Measurements from ENCODE around the gene EFNB1.

Gene EFNB1

DNA sequence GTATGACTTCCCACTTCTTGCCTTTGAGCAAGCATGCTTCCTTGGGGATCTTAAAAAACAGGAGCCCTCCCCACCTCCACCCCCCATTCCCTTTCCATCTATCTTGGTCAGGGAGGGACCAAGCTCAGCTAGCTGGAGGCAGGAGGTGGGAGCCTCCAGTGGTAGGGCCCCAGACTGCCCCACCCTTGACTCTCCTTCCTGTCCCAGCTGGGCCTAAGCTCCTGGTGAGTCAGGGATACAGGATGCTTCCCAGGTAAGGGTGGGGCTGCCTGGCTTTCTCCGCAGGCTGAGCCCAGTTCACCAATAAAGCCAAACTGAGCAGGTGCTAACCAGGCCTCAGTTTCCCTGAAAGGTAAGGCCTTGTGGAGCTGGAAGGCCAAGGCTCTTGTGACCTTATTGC, 15.2 kb downstream of the EFNB1 start:
- no peak for DNase-seq (ENCODE audit: low read depth in 2 of 2)

DNA sequence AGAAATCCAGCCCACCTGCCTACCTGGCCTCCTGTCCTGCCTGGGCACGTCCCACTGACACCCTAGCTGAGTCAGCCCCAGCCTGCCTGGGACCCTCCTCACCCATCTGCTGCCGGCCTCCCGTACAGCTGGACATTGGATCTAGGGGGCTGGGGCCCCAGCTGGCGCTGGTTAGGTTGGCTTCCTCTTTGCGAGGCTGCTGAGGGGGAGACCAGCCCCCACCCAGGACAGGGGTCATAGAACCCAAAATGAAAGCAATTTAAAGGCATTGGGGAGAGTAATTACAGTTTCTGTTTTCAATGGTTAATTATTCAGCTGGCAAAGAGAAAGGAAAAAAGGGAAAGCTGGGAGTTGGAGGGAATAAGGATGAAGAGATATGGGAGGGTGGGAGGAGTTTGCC, 15.8 kb downstream of the EFNB1 start:
- no peak for DNase-seq (ENCODE audit: low read depth in 2 of 2)

DNA sequence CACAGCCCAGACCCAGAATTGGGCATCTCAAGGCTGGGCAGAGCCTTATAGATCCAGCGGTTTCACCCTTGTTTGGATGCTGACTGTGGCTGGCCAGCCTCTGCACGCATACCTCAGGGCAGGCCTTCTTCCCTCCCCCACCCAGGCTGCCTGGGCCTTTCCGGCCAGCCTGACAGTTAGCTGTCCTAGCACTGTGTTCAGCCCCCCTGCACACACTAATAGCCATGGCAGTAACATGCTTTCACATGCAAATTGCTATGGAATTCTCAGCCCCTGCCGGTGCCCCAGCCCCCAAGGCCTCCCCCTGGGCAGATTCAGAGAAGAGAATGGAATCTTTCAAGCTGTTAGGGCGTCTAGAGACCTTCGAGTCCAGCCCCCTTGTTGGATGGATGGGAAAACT, 17.7 kb downstream of the EFNB1 start:
- DNase-seq (ENCODE audit: low read depth in 2 of 2): no peak

DNA sequence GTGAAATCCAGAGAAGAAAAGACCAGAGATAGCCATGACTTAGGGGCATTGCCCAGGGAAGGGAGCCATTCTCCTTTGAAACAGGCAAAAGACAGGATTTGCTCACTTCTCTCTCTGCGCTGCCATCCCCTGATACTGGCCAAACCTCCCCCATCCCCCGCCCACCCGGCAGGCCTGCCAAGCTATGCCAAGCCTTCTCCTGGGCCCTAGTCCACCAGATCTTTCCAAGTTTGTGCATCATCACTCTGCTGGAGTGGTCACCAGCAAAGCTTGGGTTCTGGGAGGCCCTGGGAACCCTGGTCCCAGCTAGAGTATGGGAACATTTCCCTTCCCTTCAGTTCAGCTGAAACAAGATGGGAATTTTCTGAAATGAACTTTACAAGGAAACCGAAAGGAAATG, 18.4 kb downstream of the EFNB1 start:
- no peak for DNase-seq (ENCODE audit: low read depth in 2 of 2)

DNA sequence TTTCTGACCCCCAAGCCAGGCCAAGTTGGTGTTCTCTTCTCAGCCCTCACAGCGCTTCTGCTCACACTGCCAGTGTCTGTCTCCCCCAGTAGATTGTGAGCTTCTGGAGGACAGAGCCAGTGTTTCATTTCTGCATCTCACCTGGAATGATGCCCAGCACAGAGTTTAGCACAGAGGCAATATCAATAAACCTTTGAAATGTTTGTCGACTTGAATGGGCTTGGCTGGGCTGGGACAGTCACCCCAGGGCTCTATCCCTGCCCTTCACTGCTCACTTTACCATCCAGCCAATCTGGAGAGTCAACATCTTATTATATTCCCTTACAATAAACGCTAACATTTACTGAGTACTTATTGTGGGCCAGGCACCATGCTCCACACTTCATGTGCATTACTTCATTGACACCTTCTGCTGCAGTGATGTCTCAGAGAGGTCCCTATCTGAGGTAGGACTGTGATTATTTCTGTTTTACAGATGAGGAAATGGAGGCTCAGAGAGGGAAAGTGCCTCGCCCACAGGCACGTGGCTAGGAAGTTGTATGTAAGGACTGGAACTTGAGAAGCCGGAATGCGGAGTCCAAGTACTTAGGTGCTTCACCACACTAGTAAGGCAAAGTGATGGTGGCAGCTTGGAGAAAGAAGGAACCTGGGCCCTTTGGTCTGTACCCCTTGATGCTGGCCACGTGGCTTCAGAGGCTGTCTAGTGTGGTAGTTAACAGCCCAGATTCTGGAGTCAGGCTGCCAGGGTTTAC, 19.5 kb downstream of the EFNB1 start:
- no peak for DNase-seq (ENCODE audit: low read depth in 2 of 2)

DNA sequence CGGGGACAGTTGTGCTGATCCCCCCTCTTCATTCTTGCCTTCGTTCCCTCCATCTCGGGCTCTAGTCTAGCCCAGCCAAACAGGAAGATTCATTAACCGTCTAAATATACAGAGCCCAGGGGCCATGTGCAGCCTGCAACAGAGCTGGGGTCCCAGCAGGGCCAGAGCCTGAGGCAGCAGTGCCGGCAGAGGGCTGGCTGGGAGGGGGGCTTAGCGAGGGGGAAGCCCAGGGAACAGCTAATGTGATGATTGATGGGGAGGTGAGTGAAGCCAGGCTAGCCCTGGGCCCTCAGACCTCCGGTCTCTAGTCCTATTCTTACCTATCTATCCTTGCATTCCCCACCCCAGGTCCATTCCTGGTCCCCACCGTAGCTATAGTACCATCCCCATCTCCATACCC, 22.3 kb downstream of the EFNB1 start:
- DNase-seq (ENCODE audit: low read depth in 2 of 2): no peak

DNA sequence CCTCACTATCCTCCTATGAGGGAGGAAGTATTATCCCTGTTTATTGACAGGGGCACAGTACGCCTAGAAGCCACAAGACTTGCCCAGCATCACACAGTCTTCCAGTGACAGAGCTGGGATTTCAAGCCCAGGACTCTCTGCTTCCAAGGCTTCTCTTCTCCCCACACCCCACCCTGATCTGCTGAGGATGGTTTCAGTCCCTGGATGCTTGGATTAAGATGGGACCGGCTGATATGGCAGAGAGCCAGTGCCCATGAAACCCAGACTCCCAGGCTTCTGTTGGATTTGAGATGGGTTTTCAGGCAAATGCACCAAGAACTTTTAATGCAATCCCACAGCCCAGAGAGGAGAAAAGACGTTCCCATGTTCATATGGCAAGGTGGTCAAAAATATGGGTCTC, 23.2 kb downstream of the EFNB1 start:
- DNase-seq (ENCODE audit: low read depth in 2 of 2): no peak

DNA sequence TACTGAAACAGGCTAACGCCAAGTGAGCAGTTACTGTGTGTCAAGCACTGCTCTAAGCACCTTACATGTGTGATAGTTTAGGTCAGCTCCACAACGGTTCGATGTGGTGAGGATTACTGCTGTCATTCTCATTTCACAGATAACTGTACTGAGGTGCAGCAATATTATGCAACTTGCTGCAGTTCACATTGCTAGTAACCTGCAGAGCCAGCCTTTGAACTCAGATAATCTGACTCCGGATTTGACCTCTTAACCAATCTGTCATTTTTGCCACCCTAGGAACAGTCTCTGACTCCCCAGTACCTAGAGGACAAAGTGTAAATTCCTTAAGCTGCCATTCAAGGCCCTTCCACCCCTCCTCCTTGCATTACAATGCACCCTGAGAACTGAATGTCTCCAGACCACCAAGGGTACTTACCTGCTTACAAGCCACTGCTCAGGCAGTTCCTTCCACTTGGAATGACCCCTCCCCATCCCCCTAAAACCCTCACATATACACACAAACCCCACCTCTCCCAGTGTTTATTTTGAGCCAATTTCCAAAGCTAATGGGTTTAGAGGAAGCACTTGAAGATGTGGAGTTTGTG, 24.9 kb downstream of the EFNB1 start:
- no peak for DNase-seq (ENCODE audit: low read depth in 2 of 2)

DNA sequence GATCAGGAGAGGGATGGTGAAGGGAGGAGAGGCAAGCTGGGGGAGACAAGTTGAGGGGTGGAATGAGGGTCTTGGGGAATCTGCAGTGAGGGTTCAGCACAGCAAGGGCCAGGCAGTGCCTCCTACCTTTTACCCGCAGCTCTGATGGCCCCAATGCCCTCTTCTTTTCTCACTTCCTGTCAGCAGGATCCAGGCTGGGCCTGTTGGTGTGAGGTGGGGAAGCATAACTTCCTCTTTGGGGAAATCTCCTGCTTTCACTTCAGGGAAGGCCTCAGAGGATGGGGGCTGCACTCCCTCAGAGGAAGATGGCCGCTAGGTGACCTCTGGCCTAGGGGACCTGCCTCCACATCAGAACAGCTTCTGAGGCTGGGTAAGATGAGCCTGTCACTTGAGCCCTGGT, 36.5 kb downstream of the EFNB1 start:
- DNase-seq (ENCODE audit: low read depth in 2 of 2): no peak

DNA sequence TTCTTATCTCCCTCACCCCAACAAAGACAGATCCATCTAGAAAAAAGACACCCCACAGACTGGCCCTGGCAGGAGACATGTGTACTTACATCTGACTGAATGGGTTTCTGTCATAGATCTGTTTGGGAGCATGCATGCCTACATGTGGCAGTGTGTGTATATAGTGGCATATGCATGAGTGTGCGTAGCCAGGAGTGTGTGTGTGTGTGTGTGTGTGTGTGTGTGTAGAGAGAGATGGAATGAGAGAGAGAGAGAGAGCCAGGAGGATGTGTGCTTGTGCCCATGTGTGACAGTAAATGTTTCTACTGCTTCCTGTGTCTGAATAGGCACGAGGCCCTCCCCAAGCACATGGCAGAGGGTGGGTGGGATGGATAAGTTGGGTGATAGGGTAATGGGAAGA, 37.1 kb downstream of the EFNB1 start:
- no peak for DNase-seq (ENCODE audit: low read depth in 2 of 2)

DNA sequence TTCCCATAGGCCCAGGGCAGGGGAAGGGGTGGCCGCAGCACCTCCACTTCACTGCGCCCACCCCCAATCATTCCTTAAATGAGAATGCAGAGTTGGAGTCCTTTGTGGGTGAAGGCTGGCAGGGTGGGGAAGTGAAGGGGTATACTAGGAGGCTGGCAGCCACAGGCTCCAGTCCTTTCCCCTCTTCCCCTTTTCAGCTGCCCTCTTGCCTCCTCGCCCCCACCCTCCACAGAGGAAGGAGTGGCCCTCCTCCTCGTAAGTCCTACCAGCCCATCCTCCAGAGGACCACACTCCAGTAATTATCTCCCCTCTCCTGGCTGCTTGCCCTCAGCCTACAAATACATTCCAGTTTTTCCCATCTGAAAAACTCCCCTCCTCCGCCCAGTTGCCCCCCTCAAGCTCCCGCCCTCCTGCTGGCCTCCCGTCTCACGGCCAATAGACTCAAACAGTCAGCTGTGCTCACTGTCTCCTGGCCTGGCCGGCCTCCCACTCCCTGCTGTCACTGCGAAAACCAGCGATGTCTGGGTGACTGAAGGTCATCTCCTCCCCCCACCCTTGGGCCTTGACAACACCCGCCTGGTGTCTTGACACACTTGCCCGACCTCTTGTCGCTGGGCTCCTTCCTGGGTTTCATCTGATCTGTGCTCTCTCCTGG, 38.8 kb downstream of the EFNB1 start:
- DNase-seq (ENCODE audit: low read depth in 2 of 2): no peak

DNA sequence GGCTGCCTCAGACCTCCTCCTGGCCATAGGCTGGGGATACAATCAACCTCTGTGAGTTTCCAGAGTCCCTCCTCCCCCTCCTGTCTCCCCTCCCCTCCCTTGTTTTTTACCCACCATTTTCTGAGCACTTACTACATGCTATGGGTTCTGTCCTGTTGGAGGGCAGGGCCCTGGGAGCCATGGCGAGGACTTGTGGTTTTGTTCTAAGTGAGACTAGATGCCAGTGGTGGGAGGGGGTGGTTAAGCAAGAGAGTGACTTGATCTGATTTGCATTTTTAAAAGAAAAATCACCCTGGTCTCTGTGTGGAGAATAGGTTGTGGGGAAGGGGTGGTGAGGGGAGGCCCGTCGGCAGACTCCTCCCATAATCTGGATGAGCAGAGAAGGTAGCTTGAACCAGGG, 39.5 kb downstream of the EFNB1 start:
- DNase-seq (ENCODE audit: low read depth in 2 of 2): no peak

DNA sequence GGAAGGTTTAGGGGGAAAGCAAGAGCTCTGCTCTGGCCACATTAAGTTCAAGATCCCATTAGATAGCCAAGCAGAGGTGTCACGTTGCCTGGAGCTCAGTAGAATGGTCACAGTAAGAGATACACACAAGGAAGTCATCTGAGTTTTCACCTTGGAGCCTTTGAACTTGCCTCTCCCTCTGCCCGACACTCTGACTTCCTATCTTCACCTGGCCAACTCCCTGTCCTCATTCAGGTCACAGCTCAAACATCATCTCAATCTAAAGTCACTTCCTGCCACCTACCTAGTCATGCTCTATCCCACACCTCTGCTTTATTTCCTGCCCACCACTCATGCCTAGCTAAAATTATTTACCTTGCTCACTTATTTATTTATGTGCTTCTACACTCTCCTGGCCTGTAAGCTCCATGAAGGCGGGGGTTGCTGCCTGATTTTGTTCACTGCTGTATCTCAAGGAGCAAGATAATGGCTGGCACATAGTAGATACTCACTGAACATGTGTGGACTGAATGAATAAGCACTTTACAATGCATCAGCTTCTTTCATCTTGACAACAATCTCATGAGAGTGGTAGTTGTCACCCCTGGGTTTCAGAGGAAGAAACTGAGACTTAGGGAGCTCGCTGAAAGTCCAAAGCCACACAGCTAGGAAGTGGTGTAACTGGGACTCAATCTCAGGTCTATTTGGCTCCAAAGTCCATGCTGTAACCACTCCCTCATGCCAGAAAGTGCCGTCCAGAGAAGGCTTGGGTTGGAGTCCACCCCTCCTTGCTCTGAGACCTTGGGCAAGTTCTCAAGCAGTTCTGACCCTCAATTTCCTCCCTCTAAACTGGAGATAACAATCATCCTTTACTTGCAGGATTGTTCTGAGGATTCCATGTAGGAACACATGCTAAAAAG, 40.3 kb downstream of the EFNB1 start:
- DNase-seq (ENCODE audit: low read depth in 2 of 2): no peak

DNA sequence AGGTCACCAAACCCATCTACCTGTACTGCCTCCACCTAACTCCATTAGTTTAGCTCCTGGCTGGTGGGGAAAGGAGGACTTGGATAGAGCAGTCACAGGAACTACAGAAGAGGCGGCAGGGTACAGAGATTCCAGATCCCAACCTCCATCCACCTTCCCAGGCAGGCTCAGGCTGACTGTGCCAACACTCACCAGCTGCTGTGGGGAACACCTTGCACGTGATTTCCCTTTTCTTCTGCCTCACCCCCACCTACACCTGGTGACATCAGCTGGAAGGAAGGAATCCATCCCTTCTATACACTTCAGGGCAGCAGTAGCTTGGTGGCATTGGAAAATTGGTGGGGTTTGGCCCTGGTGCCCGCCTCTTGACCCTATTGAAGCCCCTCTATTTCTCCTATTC, 41.5 kb downstream of the EFNB1 start:
- no peak for DNase-seq (ENCODE audit: low read depth in 2 of 2)

DNA sequence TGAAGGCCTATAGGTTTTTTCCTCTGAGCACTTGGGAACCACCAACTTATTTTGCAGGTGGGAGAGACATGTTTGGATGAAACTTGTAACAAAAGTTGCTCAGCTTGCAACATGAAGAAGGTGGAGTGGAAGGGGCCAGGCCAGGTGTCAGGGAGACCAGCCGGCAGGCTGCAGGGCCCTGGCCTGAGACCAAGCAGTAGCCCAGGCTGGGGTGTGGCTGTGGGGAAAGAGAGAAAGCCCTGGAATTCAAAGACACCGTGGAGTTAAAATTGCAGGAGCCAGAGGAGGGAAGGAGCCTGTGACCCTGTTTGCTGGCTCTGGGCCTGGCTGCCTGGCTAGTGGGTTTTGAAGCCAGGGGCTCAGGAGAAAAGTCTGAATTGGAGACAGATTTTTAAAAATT, 43.4 kb downstream of the EFNB1 start:
- no peak for DNase-seq (ENCODE audit: low read depth in 2 of 2)

DNA sequence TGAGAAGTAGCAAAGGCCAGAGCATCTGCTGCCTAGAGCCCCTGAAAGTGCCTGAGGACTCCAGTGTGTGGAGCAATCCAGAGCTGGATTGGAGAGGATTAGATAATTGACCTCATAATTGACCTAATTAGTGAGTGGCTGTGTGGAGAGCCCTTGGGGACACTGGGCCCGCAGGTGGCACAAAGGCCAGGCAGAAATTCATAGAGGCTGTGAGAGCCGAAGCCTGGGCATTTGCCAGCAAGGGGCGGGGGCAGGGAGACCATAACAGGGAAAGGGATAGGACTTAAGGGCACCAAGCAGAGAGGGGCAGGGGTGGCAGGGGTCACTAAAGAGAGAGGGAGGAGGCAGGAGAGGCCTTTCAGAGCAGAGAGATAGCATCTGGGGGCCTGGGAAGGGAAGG, 45.3 kb downstream of the EFNB1 start:
- no peak for DNase-seq (ENCODE audit: low read depth in 2 of 2)

DNA sequence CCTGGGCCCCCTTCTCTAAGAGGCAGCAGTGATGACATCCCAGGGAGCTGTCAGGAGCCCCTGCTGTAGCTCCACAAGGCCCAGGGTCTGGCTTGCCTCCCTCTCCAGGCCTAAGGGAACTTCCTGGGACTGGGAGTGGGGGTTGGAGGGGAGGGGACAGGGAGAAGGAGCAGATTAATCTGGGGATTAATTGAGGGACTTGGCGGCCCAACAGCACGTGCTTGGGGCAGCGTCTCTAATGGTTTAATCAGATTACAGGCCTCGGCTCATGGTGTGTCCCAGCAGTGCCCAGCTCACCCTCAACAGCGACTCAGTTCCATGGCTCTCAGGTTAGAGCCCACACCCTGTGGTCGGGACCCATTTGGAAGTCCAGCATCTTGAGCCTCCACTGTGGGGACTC, 47.9 kb downstream of the EFNB1 start:
- no peak for DNase-seq (ENCODE audit: low read depth in 2 of 2)

DNA sequence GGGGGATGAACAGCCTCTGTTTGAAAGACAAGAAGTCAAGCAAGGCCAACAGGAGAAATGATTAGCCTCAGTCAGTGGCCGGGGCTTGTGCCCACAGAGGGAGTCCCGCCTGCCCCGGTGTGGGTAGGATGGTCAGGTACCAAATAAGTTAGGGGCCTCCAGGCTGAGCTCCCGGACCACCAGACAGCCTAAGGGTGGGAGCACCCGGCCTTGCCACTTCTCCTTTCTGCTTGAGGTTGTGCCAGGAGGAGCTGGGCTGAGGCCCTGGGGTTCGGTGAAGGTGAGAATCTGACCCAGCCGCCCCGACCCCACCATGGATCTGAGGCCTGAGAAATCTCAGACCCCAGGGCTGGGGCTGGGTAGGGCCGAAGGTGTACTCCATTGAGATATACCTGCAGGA, 48.8 kb downstream of the EFNB1 start:
- DNase-seq (ENCODE audit: low read depth in 2 of 2): no peak

DNA sequence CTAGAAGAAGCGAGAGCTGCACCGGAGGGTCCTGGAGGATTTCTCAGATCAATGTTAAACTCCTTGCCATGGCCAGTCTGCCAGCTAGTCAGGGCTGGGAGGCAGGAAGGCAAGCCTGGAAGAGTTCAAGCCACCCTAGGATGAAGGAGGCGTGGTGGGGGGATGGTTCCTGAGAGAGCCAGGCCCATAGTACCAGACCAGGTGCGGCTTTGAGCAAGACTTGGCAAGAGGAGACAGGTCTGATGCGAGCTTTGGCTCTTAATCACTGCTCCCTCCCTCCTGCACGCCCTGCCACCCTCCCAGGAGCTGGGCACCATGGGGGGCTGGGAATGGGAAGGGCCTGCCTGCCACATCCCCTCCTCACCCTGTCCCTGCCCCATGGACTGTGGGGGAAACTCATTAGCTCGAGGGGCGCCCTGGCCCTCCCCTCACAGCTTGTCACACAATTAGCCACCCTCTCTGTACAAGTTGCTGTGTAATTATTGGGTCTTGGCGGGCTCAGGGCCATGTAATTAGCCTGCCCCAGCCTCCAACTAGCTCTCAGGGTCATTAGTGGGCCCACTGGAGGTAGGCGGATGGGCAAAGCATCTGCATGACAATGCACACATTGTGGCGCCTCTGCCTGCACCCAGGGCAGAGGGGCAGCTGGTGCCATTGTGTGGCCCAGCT, 50.3 kb downstream of the EFNB1 start:
- no peak for DNase-seq (ENCODE audit: low read depth in 2 of 2)

DNA sequence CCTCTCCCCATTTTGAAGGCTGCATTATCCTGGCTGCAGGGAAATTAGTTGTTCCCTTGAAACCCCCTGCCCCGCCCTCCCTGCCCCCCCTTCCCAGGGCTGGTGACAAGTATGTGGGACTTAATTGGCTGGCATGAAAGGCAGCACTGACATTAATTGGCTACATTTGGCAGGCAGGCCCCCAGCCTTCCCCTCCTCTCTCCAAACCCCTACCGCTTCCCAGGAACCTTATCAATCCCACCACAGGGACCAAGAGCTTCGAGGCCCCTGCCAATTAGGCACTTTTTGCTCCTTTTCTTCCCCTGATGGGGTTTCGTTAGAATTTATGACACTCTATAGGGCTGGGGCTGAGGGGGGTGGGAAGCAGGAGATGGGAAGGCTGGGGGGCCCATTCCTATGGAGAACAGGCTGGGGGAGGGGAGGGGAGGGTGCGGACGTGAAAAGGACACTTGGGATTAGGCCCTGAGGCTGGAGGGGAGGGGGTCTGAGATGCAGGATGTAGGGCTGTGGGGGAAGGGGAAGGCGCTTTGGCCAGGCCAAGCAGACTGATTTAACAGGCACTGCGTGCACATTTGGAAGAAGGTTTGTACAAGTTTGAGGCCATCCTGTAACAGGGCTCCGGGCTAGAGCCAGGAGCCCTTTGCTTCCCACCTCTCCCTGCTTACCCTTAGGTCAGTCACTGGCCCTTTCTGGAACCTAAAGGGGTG, 52.2 kb downstream of the EFNB1 start:
- DNase-seq (ENCODE audit: low read depth in 2 of 2): no peak

DNA sequence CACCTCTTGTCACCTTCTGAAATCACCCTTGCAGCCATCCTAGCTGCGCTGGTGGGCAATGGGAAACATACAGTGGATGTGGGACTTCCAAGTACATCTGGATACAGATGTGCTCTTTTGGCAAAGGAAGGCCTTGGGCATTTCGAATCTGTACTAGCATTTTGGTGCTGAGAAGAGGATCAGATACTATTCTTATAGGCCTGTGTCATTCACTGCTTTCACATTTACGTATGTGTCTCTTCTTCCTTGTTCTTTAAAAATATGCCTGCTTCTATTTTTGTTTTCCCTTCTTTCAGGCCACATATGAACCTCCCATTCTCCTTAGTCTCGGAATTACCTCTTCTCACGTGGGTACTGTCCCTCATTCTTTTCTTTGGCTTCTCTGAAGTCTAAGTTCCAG, 53.1 kb downstream of the EFNB1 start:
- DNase-seq (ENCODE audit: low read depth in 2 of 2): no peak
